RCC 7860 (cell line): ENCODE data around the gene ATG7.

Experiments used
- DNase-seq: peaks from one replicate; pipeline ENCODE4 v3.0.0-alpha.2; 2015; ENCODE audit warnings: low spot score
- FAIRE-seq: peaks from 2 replicates; lab custom pipeline; 2012; peaks lifted over from hg19 to GRCh38; lab: Jason Lieb, UNC

The ATG7 gene

GRCh38 chr3:11529281-11529680 is 257.1 kb downstream of the ATG7 start:
- FAIRE-seq: no peak
- no peak for DNase-seq

- FAIRE-seq: no peak
- DNase-seq: no peak
Observed at GRCh38 chr3:11530153-11530721, 258.0 kb downstream of the ATG7 start.

- no peak for FAIRE-seq
- DNase-seq: no peak
Observed at GRCh38 chr3:11532931-11533391, 260.8 kb downstream of the ATG7 start.

GRCh38 chr3:11534011-11534792 is 262.0 kb downstream of the ATG7 start:
- FAIRE-seq: no peak
- DNase-seq: no peak

- FAIRE-seq (no peak), DNase-seq (no peak)
Observed at GRCh38 chr3:11534793-11535101, 262.6 kb downstream of the ATG7 start.

- FAIRE-seq (no peak), DNase-seq (no peak)
Observed at GRCh38 chr3:11535243-11535960, 263.2 kb downstream of the ATG7 start.

GRCh38 chr3:11536132-11536935 is 264.1 kb downstream of the ATG7 start:
- no peak for FAIRE-seq
- no peak for DNase-seq

GRCh38 chr3:11536936-11537612 is 264.9 kb downstream of the ATG7 start:
- DNase-seq: no peak
- no peak for FAIRE-seq

- no peak for DNase-seq
- no peak for FAIRE-seq
Observed at GRCh38 chr3:11538581-11538980, 266.4 kb downstream of the ATG7 start.

- FAIRE-seq (no peak), DNase-seq (no peak)
Observed at GRCh38 chr3:11539218-11539617, 267.0 kb downstream of the ATG7 start.

GRCh38 chr3:11539677-11540076 is 267.5 kb downstream of the ATG7 start:
- no peak for FAIRE-seq
- no peak for DNase-seq

- no peak for DNase-seq
- FAIRE-seq: no peak
Observed at GRCh38 chr3:11541321-11542303, 269.4 kb downstream of the ATG7 start.

- DNase-seq: no peak
- no peak for FAIRE-seq
Observed at GRCh38 chr3:11542551-11542950, 270.4 kb downstream of the ATG7 start.

GRCh38 chr3:11543141-11543947 is 271.1 kb downstream of the ATG7 start:
- DNase-seq (no peak), FAIRE-seq (no peak)

GRCh38 chr3:11543948-11544387 is 271.8 kb downstream of the ATG7 start:
- no peak for DNase-seq
- FAIRE-seq: no peak

GRCh38 chr3:11544412-11545181 is 272.4 kb downstream of the ATG7 start:
- FAIRE-seq: no peak
- no peak for DNase-seq

GRCh38 chr3:11545186-11545851 is 273.1 kb downstream of the ATG7 start:
- DNase-seq: no peak
- no peak for FAIRE-seq
